Endothelial cell of umbilical vein (primary cell): Measurements from ENCODE around the gene CACNA2D3. TPM values are rescaled to one million over a fixed set of nuclear protein-coding genes. Genes with fewer than 3 reads are reported as not detected.

Experiments
- BruUV-seq: library from RNA; stranded (reverse); fragments of 400-500 nt; replicated peaks from 2 replicates; lab custom pipeline; 2021; lab: Mats Ljungman, UMichigan
- CTCF ChIA-PET: fragments of 300-600, 350-600 bp; sonication (Branson Sonifier 250); formaldehyde crosslinking; loops from one replicate; lab custom pipeline; 2021; ENCODE audit warnings: antibody characterized with exemption, inconsistent platforms; lab: Charles Lee
- POLR2A ChIA-PET: fragments of 300-600, 350-600 bp; sonication (Branson Sonifier 250); formaldehyde crosslinking; loops from one replicate; lab custom pipeline; 2021; ENCODE audit warnings: antibody characterized with exemption, inconsistent platforms; lab: Charles Lee
- DNase-seq: peaks from one replicate; pipeline ENCODE4 v3.0.0-alpha.2; 2011; ENCODE audit warnings: low read depth, low spot score
- FAIRE-seq: peaks from 2 replicates; lab custom pipeline; 2011; peaks lifted over from hg19 to GRCh38; lab: Jason Lieb, UNC
- H2AFZ ChIP-seq: 2 replicates; pipeline ENCODE4 v1.6.0; 2012; ENCODE audit warnings: low read depth, low read length, control low read depth, inconsistent platforms
- H3K27ac ChIP-seq: 2 replicates; pipeline ENCODE4 v1.5.1; 2011; ENCODE audit warnings: low read depth, mild to moderate bottlenecking, control low read depth, low read length, moderate library complexity; ENCODE audit not compliant: insufficient read depth
- H3K27me3 ChIP-seq, 2 experiments: 2 replicates each; pipeline versions ENCODE4 v1.6.0 to v1.6.1; 2011; ENCODE audit warnings: low read length in 2 of 2, mixed read lengths in 1 of 2; ENCODE audit not compliant: control insufficient read depth in 2 of 2, insufficient read depth in 2 of 2
- H3K36me3 ChIP-seq, 2 experiments: 2 replicates in 1 of 2; 3 replicates in 1 of 2; pipeline ENCODE4 v1.5.1; 2011; ENCODE audit warnings: low read length in 2 of 2, mild to moderate bottlenecking in 1 of 2, moderate library complexity in 1 of 2; ENCODE audit not compliant: control insufficient read depth in 2 of 2, insufficient read depth in 2 of 2; ENCODE audit errors: extremely low read depth in 1 of 2
- H3K4me1 ChIP-seq: 3 replicates; pipeline ENCODE4 v1.5.1; 2011; ENCODE audit warnings: mild to moderate bottlenecking, low read length; ENCODE audit not compliant: control insufficient read depth, insufficient read depth; ENCODE audit errors: extremely low read depth
- H3K4me2 ChIP-seq: 2 replicates; pipeline ENCODE4 v1.6.1; 2011; ENCODE audit warnings: low read length, control low read depth, mixed read lengths; ENCODE audit not compliant: insufficient read depth
- H3K4me3 ChIP-seq, 3 experiments: fragments of 200-600 bp in 1 of 3; sonication (generic), shearing (Covaris generic) in 1 of 3; replicated peaks in 1 of 3; 2 replicates each; pipeline ENCODE4 v1.5.1; 2011 to 2016; ENCODE audit warnings: control low read depth in 3 of 3, low read length in 3 of 3, mild to moderate bottlenecking in 2 of 3, inconsistent platforms in 1 of 3, low read depth in 1 of 3, moderate library complexity in 1 of 3; ENCODE audit not compliant: insufficient read depth in 1 of 3
- H3K79me2 ChIP-seq: 2 replicates; pipeline ENCODE4 v1.6.0; 2012; ENCODE audit warnings: low read length, inconsistent platforms; ENCODE audit not compliant: control insufficient read depth, insufficient read depth
- H3K9ac ChIP-seq: replicated peaks from 2 replicates; pipeline ENCODE3; 2011; ENCODE audit warnings: low read length, control low read depth; ENCODE audit not compliant: insufficient read depth; ENCODE audit errors: extremely low read depth
- H3K9me1 ChIP-seq: replicated peaks from 3 replicates; pipeline ENCODE4 v1.6.0; 2011; ENCODE audit warnings: mild to moderate bottlenecking, low read length; ENCODE audit not compliant: control insufficient read depth, insufficient read depth; ENCODE audit errors: extremely low read depth
- H3K9me3 ChIP-seq: replicated peaks from 2 replicates; pipeline ENCODE4 v1.5.1; 2012; ENCODE audit warnings: low read length, inconsistent platforms; ENCODE audit not compliant: control insufficient read depth, insufficient read depth
- H4K20me1 ChIP-seq: replicated peaks from 2 replicates; pipeline ENCODE3; 2011; ENCODE audit warnings: mild to moderate bottlenecking, low read length; ENCODE audit not compliant: control insufficient read depth, insufficient read depth; ENCODE audit errors: extremely low read depth
- CTCF ChIP-seq, 2 donors: IDR thresholded peaks; 1 replicate in 1 of 2; 2 replicates in 1 of 2; pipeline ENCODE4 v1.5.1; 2011; ENCODE audit warnings: low read length in 2 of 2, mild to moderate bottlenecking in 2 of 2, moderate library complexity in 2 of 2, control low read depth in 1 of 2, inconsistent platforms in 1 of 2, low read depth in 1 of 2; ENCODE audit not compliant: insufficient read depth in 1 of 2; ENCODE audit errors: extremely low read depth in 1 of 2
- EZH2 ChIP-seq: IDR thresholded peaks from 2 replicates; pipeline ENCODE4 v1.6.1; 2012; ENCODE audit warnings: borderline replicate concordance, low read depth, mild to moderate bottlenecking, moderate library complexity, low read length, inconsistent platforms; ENCODE audit not compliant: severe bottlenecking
- FOS ChIP-seq: IDR thresholded peaks from 2 replicates; pipeline ENCODE4 v1.6.1; 2011; ENCODE audit warnings: mild to moderate bottlenecking, low read length, moderate library complexity, borderline replicate concordance; ENCODE audit not compliant: insufficient read depth
- GATA2 ChIP-seq: IDR thresholded peaks from 2 replicates; pipeline ENCODE4 v1.7.0; 2011; ENCODE audit warnings: low read depth, mild to moderate bottlenecking, moderate library complexity, mixed read lengths, low read length; ENCODE audit not compliant: insufficient read length, insufficient read depth
- JUN ChIP-seq: IDR thresholded peaks from 2 replicates; pipeline ENCODE4 v1.6.1; 2011; ENCODE audit warnings: borderline replicate concordance, low read depth; ENCODE audit not compliant: insufficient read length, insufficient read depth
- MAX ChIP-seq: IDR thresholded peaks from 2 replicates; pipeline ENCODE4 v1.6.1; 2011; ENCODE audit not compliant: insufficient read depth, insufficient read length
- MYC ChIP-seq: IDR thresholded peaks from one replicate; pipeline ENCODE4 v1.6.1; 2011; ENCODE audit warnings: mild to moderate bottlenecking, low read depth, low read length
- POLR2A ChIP-seq: IDR thresholded peaks from 2 replicates; pipeline ENCODE4 v1.6.1; 2012; ENCODE audit warnings: low read depth, mild to moderate bottlenecking, control low read depth, low read length
- POLR2AphosphoS5 ChIP-seq: IDR thresholded peaks from 2 replicates; pipeline ENCODE4 v1.6.1; 2012; ENCODE audit warnings: low read depth, mild to moderate bottlenecking, control low read depth, low read length, moderate library complexity; ENCODE audit not compliant: insufficient read depth
- dilution Hi-C: fragments of 300-500 bp; cut with MboI; formaldehyde crosslinking; loops from one replicate; pipeline ENCODE4 v1.15.0; 2019; ENCODE audit warnings: low sequenced_read_pairs; ENCODE audit not compliant: extremely low pct_ligation_motif_present
- intact Hi-C: fragments of 100-400 bp; cut with micrococcal nuclease; formaldehyde crosslinking; loops from one replicate; pipeline ENCODE4 v1.10.0; 2022
- polyA plus RNA-seq, 4 experiments: library from polyadenylated mRNA; depleted of rRNA in 3 of 4; stranded (reverse) in 3 of 4; unstranded in 1 of 4; fragments of >200 nt; gene quantifications; 2 replicates each; pipeline versions ENCODE4 v1.2.1 to v1.2.3, GENCODE V29; 2011 to 2012; ENCODE audit warnings: missing spikeins in 1 of 4
- total RNA-seq: library from RNA; stranded (reverse); gene quantifications from 2 replicates; pipeline ENCODE4 v1.2.3, GENCODE V29; 2021

CACNA2D3 gene
- total and polyA plus RNA-seq, 2 donors (not counting 3 experiments of a cell fraction or from before 2014, with no cell fraction given) = not detected

GRCh38 chr3:54917862-54918261 lies 795.5 kb downstream of the CACNA2D3 start:
- Histone ChIP-seq H3K27ac (no peak overlapping the region), H3K9me3 (peaks cover 5% of the 10 kb centered on the region), H3K27me3 (no peaks in the 10 kb centered on the region), H3K9me1 (no peaks in the 10 kb centered on the region), H3K4me3 (no peak overlapping the region), H2AFZ (no peak overlapping the region), H3K79me2 (no peaks in the 10 kb centered on the region), H3K4me2 (no peak overlapping the region), H3K4me1 (no peaks in the 10 kb centered on the region), H3K9ac (no peak overlapping the region), H4K20me1 (no peaks in the 10 kb centered on the region), H3K36me3 (no peaks in the 10 kb centered on the region)
- dilution Hi-C loops = no loop called here
- TF ChIP-seq FOS (no peak), POLR2A (no peak)
- intact Hi-C loops = no loop called here
- no peak for DNase-seq
- BruUV-seq = no TSS peak
- ChIA-PET CTCF (interaction anchor here (0.7 kb wide), 1 partner anchor 84 kb away, joined by 3 read pairs; no protein-coding TSS in a partner anchor), POLR2A (no interaction called here)
- FAIRE-seq = no peak

- ChIA-PET CTCF (interaction anchor here (0.7 kb wide), 1 partner anchor 83 kb away, joined by 3 read pairs; no protein-coding TSS in a partner anchor), POLR2A (no interaction called here)
- FAIRE-seq (no peak), DNase-seq (no peak)
- Histone ChIP-seq H3K4me3 (no peak overlapping the region), H2AFZ (no peak overlapping the region), H3K27me3 (no peaks in the 10 kb centered on the region), H4K20me1 (no peaks in the 10 kb centered on the region), H3K79me2 (no peaks in the 10 kb centered on the region), H3K9me3 (peaks cover 5% of the 10 kb centered on the region), H3K4me2 (no peak overlapping the region), H3K9ac (no peak overlapping the region), H3K27ac (no peak overlapping the region), H3K4me1 (no peaks in the 10 kb centered on the region), H3K36me3 (no peaks in the 10 kb centered on the region), H3K9me1 (no peaks in the 10 kb centered on the region)
- dilution Hi-C loops (no loop called here), intact Hi-C loops (no loop called here)
- TF ChIP-seq POLR2AphosphoS5 = no peak
- TF ChIP-seq MAX = no peak
- no peak for TF ChIP-seq EZH2
- TF ChIP-seq MYC = no peak
- no peak for TF ChIP-seq FOS
- no peak for TF ChIP-seq GATA2
- no peak for TF ChIP-seq JUN
- TF ChIP-seq POLR2A = no peak
- TF ChIP-seq CTCF (IDR thresholded peaks at IDR 0.05; ENCODE audit: extremely low read depth in 1 of 2, insufficient read depth in 1 of 2, low read depth in 1 of 2, low read length in 2 of 2) = no peak
- no TSS peak for BruUV-seq
Observed at GRCh38 chr3:54918516-54918915, 796.2 kb downstream of the CACNA2D3 start.
